Measurements from ENCODE around the gene CHMP2A. TPM values are rescaled to one million over a fixed set of nuclear protein-coding genes. Genes with fewer than 3 reads are reported as not detected.

The CHMP2A gene
- total RNA-seq, 1 donor from 2014 or later: 86.5 TPM

- peaks cover 54% of the 10 kb centered on the region for H3K4me1 Mint-ChIP-seq
- no peak for DNase-seq (ENCODE audit: low spot score in 2 of 2, unreplicated experiment in 2 of 2)
- no peaks in the 10 kb centered on the region for H3K27me3 Mint-ChIP-seq (ENCODE audit: low read depth)
- H3K9me3 Mint-ChIP-seq: no peaks in the 10 kb centered on the region
- peak overlapping the region; percentile 99 for H3K27ac Mint-ChIP-seq
- TF ChIP-seq CTCF (IDR thresholded peaks at IDR 0.05; ENCODE audit: unreplicated experiment): no peak
- peaks cover 20% of the 10 kb centered on the region for H3K36me3 Mint-ChIP-seq
- peak overlapping the region; percentile 94 for H3K4me3 Mint-ChIP-seq
Measured at GRCh38 chr19:58557221-58558065, 2.5 kb upstream of the CHMP2A start.

- peaks cover 24% of the 10 kb centered on the region for H3K36me3 Mint-ChIP-seq
- H3K27me3 Mint-ChIP-seq (ENCODE audit: low read depth): no peaks in the 10 kb centered on the region
Measured at GRCh38 chr19:58556622-58557220, 1.8 kb upstream of the CHMP2A start.

GRCh38 chr19:58555920-58556621 is 1.2 kb upstream of the CHMP2A start:
- peaks cover 54% of the 10 kb centered on the region for H3K4me1 Mint-ChIP-seq
- H3K36me3 Mint-ChIP-seq: peaks cover 24% of the 10 kb centered on the region
- no peaks in the 10 kb centered on the region for H3K9me3 Mint-ChIP-seq
- no peak for DNase-seq (ENCODE audit: low spot score in 2 of 2, unreplicated experiment in 2 of 2)
- peak overlapping the region; percentile 94 for H3K4me3 Mint-ChIP-seq
- no peak for TF ChIP-seq CTCF (IDR thresholded peaks at IDR 0.05; ENCODE audit: unreplicated experiment)
- H3K27ac Mint-ChIP-seq: peak overlapping the region; percentile 100
- no peaks in the 10 kb centered on the region for H3K27me3 Mint-ChIP-seq (ENCODE audit: low read depth)

More at GRCh38 chr19:58556622-58557220, 1.8 kb upstream of the CHMP2A start:
- Mint-ChIP-seq H3K9me3 (no peaks in the 10 kb centered on the region), H3K4me3 (peak overlapping the region; percentile 94), H3K27ac (peak overlapping the region; percentile 99), H3K4me1 (peaks cover 54% of the 10 kb centered on the region)
- TF ChIP-seq CTCF (IDR thresholded peaks at IDR 0.05; ENCODE audit: unreplicated experiment): no peak
- DNase-seq (ENCODE audit: low spot score in 2 of 2, unreplicated experiment in 2 of 2): no peak

- DNase-seq (ENCODE audit: low spot score in 2 of 2, unreplicated experiment in 2 of 2): no peak
- peak overlapping the region; percentile 100 for H3K27ac Mint-ChIP-seq
- H3K9me3 Mint-ChIP-seq: no peaks in the 10 kb centered on the region
- H3K4me1 Mint-ChIP-seq: peaks cover 53% of the 10 kb centered on the region
- H3K4me3 Mint-ChIP-seq: peak overlapping the region; percentile 94
- peaks cover 26% of the 10 kb centered on the region for H3K36me3 Mint-ChIP-seq
- no peaks in the 10 kb centered on the region for H3K27me3 Mint-ChIP-seq (ENCODE audit: low read depth)
- TF ChIP-seq CTCF (IDR thresholded peaks at IDR 0.05; ENCODE audit: unreplicated experiment): no peak
Measured at GRCh38 chr19:58555369-58555885, 522 bp upstream of the CHMP2A start.

- Mint-ChIP-seq H3K27me3 (ENCODE audit: low read depth) (no peaks in the 10 kb centered on the region), H3K36me3 (peaks cover 31% of the 10 kb centered on the region), H3K4me3 (peak overlapping the region; percentile 94), H3K27ac (peak overlapping the region; percentile 100), H3K4me1 (peaks cover 39% of the 10 kb centered on the region), H3K9me3 (no peaks in the 10 kb centered on the region)
- no peak for DNase-seq (ENCODE audit: low spot score in 2 of 2, unreplicated experiment in 2 of 2)
- no peak for TF ChIP-seq CTCF (IDR thresholded peaks at IDR 0.05; ENCODE audit: unreplicated experiment)
Measured at GRCh38 chr19:58553799-58554493, 959 bp downstream of the CHMP2A start.
